COLO829 (cell line): ENCODE data around the gene BCR.

Experiments
- DNase-seq: peaks from one replicate; pipeline ENCODE4 v3.0.0; 2012; ENCODE audit warnings: low spot score

BCR gene

DNA sequence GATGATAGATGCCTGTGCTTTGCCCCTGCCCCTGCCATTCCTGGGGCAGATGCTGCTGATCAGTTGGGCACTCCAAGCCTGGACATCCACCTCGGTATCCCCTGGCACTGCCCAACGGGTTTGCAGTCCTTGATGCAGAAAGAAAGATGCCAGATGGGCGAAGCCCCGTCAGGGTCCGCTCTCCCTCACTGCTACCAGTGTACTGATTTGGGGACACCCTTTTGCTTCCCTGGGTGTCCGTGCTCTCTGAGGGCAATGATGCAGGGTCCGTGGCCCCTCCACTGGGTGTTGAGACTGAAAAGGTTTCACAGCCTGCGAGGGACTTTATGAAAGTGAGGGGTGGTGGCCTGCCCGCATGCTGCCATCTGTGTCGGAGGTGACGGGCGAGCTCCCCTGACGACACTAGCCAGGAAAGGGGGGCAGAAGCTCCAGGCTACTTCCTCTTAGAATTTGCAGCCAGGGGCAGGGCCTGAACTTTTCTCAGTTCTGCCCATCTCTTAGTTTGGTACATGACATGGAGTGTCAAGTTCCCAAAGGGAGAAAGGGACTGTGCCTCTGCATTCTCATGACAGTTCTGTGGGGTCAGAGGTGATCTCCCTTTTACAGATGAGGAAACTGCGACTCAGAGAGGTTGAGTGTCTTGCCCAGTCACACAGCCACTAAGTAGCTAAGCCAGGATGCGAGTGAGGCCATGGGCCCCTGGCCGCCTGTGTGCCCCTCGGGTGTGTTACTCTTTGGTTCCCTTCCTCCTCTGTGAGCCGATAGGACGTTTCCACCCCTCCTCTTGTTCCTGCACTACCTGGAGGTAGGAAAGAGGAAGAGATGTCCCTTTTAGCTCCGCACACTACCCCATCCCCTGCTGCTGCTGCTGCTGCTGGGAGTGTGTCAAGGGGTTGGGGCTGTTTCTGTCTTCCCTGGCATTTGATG, 96.6 kb downstream of the BCR start:
- no peak for DNase-seq

DNA sequence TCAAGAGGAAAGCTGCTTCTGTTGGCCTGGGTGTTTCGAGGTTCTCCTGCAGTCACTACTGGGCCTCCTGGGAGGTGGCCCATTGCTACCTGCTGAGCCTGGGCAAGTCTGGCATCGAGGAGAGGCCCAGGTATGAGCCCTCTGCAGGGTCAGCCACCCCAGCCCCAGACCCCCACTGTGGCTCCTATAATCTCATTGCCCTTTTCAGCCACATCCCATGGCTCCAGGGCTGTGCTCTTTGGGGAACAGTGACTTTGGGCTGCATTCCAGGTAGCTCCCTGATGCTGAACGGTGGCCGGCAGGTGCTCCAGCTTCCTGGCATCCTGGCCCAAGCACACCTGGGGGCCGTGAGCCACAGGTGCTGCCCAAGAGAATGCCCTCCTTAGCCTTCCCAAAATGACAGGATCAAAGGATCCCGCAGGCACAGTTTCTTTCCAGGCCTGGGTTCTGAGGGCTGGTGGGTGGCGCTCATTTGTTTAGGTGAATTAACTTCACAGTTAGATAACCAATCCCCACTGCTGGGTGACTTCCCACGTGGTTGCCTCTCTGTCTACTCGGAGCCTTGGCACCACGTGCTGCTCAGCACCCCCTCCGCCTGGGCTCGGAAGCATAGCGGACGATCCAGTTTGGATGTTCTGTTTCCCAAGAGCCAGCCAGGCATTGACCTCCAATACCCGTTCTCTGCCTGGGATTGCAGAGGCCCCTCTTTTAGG, 97.4 kb downstream of the BCR start:
- no peak for DNase-seq

DNA sequence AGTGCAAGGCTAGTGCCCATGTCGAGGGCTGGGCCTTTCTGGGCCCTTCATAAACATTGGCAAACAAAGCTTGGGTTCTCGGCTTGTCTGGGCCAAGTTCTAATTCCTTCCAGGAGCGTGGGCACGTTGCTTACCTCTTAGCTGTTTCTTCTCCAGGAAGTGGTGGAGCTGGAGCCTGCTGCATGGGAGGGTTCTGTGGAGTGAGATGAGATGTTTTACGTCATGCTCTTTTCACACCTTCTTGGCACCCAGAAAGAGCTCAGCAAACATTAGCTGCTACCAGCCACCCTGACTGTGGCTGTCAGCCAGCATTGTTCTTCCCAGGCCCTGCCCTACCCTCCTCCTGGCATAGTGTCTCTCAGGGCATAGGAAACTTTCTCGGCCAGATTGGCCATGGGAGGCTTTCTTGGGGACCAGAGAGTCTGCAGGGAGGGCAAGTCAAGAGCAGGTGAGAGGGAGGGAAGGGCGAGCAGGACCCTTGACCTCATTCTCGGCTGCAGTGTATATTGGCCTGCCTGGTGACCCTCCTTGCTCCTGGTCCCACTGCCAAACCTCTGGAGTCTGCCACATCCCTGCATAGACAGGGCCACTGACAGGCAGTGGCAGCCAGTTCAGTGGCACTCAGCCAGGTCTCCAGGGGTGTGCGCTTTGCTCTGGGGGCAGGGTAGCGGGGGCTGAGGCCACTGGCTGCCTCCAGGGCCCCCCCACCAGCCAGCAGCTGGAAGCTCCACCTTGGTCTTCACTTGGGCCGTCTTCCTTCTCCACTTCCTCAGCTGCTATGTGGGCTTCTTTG, 98.8 kb downstream of the BCR start:
- DNase-seq, result no peak

DNA sequence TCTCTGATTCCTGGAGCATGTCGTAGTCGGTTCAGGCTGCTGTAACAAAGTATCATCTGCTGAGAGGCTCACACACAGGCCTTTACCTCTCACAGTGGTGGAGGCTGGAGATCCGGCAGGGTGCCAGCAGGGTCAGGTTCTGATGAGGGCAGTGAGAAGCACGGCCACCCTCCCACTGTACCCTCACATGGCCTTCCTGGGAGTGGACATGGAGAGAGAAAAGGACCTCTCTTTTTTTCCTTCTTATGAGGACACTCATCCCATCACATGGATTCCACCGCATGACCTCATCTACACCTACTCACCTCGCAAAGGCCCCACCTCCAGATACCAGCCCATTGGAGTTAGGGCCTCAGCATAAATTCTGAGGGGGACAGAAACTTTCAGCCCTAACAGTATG, 99.5 kb downstream of the BCR start:
- peak; percentile 63 for DNase-seq

DNA sequence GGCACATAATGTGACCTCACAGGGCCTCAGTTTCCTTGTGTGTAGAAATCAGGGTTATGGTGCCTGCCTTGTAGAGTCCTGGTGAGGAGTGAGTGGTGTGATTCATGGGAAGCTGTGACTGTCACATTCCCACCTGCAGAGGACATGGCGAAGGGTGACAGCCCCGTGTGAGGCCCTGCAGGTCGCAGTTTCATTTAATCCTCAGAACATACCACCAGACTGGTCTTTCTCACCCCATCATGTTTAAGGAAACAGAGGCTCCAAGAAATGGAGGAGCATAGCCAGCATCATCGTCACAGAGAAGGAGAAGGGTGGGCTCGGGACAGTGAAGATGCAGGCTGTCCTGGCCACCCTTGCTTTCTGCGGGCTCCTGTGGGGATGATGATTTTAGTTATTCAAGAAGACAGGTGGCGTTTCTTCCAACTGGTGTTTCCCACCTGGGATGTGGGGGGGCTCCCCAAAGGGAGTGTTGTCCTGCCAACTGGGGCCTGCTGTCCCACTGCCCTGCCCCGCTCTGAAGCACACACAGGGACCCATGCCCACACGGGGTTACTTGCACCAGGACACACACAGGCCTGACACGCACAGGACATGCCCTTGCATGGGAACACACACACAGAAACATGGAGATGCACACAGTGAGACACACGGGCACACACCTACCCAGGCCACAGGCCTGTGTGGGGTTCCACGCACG, 100.2 kb downstream of the BCR start:
- DNase-seq, result no peak

DNA sequence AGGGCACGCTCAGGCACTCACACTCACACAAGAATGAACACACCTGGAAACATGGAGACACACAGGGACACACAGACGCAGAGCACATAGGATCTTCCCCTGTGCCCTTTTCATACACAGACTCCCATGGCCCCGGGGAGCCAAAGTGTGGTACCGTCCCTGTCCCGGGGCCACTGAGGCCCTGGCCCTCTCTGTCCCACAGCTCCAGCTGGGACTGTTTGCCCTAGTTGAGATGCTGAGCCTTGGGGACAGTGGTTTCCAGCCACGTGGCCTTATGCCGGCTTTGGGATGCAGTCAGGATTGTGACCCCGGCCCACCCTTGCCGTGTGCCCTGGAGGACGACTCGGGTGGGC, 100.7 kb downstream of the BCR start:
- DNase-seq, result no peak

DNA sequence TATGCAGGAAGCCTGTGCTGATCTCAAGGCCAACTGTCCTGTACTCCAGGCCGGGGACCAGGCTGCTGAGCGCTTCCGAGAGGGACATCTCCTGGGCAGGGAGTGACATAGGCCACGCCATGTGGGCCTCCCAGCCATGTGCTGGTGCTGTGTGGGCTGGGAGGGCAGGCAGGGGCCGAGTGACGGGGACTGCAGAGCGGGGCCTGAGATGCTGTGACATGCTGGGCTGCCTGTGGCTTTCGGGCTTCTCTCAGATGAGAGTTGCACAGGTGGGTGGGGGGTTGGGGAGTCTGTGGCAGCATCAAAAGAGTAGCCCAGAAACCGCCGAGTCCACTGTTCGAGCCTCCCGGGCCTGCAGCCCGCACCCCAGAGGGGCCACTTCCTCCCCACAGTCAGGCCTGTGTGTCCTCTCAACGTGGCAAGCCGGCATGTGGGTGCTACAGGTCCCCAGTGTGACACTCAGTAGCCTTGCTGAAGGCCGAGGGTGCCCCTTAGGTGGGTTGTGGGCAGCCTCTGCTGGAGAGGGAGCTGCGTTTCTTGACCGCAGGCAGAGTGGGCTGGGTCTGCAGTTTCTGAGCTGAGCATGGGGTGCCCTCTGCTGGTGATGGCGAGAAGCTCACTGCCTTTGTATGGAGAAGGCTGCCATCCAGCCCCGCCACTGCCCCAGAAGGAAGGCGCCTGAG, 101.2 kb downstream of the BCR start:
- peak; percentile 86 for DNase-seq

DNA sequence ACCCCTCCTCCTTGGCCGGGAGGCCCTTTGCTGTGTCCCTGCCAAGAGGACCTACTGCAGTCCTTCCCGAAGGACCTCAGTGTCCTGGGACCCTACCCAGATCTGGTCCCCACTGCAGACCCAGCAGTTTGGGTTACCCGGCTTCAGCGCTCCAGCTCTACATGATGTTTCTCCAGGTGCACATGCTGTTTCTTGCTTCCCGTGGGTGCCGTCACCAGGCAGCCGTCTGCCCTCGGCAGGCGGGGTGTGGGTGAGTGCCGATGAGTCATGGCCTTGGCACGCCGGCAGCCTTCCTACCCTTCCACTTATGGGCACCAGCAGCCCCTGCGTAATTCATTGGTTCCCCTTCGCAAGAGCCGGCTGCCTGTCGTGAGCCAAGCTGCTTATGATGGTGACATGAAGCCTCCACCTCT, 101.8 kb downstream of the BCR start:
- peak; percentile 66 for DNase-seq

DNA sequence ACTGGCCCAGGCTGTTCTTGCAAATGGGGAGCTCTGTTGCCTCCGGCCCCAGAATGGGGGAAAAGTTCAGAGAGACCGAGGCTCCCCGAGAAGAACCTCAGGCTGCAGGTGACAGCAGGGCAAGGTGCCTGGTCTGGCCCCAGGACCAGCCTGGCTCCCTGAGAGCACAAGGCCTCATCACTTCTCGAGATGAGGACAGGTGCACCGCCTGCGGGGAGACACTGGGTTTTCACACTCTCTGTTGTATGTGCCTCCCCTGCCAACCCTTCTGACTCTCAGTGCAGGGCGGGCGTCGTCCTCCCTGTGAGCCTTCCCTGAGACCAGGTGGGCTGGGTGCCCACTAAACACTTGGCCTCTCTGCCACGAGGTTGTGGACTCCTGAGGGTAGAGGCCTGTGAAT, 102.2 kb downstream of the BCR start:
- no peak for DNase-seq

DNA sequence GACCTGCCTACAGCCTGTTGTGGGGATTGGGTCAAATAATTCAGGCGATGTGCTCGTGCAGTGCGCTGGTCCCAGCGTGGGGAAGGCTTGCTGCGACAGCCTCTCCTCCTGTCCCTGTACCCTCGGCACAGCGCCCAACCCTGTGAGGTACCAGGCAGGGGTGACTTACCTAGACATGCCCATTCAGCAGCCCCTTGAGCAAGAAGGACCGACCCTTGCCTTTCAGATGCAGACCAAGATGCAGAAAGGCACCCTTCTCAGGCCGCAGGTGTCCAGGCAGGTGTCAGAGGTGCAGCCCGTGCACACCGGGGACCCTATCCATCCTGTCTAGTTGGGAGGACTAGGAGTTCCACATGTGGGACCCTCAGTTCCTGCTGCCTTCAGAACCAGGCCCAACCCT, 102.7 kb downstream of the BCR start:
- DNase-seq, result no peak

DNA sequence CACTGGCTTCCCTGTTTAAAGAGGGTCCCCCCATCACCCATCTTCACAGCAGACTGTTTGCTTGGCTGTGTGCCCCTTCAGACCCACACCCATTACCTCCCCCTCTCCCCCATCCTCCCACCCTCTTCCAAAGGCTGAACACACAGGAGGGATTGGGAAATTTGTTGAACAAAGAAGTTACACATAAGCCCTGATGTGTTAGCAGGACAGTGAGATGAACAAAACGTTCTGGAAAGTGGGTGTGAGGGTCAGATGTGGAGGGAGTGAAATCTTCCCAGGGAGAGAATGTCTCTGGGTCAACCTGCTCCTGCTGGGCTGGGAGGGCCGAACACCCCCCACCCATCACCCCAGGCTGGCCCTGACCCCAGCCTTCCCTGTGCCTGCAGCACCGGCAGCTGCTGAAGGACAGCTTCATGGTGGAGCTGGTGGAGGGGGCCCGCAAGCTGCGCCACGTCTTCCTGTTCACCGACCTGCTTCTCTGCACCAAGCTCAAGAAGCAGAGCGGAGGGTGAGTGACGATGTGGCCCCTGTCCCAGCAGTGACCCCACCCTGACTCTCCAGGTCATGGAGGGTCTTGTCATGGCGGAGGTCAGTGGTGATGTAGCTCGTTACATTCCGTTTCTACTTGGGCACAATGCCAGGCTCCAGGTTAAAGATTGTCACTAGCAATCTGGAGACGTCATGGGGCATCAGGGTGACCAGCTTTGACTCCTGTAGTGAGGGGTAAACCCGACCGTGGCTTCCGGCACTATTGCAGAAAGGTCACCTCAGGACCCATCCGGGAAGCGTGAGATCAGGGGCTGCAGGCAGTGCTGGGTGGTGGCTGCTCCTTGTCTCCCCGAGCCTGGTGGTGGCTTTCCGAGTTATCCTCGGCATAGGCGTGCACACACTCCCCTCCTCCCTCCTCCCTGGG, 103.5 kb downstream of the BCR start:
- peak; percentile 85 for DNase-seq

DNA sequence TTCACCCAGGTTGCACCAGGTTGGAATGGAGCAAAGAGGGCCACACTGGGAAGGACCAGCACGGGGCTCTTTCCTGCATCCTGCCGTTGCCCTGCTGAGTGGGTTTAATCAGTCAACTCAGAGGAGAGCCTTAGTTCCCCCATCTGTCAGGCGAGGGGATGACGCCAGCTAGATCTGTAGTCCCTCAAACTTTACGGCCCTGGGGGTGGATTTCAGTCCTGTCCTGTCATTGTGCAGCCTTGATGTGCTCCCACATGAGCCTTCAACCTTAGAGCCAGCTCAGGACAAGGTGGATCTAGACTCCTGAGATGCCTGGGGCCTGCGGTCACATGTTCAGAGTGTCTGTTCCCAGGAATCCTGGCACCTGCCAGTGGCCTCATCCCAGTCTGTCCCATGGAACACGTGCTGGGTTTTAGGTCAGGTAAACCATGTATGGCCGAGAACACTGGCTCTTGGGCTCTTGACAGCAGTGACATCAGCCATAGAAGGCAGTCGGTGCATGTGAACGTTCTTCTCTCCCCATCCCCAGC, 104.3 kb downstream of the BCR start:
- no peak for DNase-seq

DNA sequence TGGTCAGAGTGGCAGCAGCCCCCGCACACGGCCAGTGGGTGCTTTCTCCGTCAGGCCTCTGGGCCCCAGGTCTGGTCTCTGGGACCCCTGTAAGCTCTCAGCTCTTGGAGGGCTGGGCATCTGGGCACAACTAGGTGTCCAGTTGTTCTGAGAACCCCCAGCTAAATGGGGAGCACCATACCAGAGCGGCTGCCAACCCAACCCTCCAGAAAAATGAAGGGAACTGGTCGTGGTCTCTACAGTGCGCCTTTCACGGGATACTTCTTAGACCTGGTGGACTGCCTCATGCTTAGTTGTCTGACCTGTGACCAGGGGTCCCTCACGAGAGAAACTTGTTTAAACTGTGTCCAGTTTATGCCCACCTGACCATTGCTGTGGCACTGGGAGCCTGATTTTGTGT, 104.9 kb downstream of the BCR start:
- no peak for DNase-seq

DNA sequence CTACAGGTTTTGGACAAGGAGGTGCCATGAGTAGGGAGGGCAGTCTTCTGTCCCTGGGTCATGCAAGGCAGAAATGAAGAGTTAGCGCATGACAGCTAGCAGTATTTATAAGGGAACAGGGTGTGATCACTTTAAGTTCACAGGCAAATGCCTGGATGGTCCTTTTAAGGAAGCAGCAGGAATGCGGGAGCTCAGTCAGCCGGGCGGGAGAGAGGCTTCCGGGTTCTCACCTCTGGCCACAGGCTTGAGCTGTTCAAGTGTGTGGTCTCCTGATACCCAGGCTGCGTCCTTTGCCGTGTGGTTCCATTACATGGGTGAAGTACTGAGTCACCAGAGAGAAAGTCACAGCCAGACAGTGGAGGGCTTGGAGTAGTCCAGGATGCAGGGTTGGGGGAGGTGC, 105.4 kb downstream of the BCR start:
- DNase-seq, result no peak

DNA sequence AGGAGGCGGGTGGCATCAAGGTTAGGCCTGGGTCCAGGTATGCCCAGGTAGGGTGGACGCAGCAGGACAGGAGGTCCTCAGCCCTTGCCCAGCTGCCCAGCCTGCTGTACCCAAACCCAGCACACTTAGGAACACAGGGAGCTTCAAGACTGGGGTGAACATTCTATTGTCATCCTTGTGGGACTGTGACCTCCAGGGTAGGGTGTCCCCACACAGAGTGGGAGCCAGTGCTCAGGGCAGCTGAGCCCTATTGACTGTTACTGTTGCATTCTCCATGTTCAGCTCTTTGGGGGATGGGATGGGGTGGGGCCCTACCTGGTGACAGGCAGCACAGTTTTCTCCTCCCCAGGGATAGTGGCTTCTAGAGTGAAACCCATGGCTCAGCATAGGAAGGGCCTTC, 106.0 kb downstream of the BCR start:
- DNase-seq, result no peak

DNA sequence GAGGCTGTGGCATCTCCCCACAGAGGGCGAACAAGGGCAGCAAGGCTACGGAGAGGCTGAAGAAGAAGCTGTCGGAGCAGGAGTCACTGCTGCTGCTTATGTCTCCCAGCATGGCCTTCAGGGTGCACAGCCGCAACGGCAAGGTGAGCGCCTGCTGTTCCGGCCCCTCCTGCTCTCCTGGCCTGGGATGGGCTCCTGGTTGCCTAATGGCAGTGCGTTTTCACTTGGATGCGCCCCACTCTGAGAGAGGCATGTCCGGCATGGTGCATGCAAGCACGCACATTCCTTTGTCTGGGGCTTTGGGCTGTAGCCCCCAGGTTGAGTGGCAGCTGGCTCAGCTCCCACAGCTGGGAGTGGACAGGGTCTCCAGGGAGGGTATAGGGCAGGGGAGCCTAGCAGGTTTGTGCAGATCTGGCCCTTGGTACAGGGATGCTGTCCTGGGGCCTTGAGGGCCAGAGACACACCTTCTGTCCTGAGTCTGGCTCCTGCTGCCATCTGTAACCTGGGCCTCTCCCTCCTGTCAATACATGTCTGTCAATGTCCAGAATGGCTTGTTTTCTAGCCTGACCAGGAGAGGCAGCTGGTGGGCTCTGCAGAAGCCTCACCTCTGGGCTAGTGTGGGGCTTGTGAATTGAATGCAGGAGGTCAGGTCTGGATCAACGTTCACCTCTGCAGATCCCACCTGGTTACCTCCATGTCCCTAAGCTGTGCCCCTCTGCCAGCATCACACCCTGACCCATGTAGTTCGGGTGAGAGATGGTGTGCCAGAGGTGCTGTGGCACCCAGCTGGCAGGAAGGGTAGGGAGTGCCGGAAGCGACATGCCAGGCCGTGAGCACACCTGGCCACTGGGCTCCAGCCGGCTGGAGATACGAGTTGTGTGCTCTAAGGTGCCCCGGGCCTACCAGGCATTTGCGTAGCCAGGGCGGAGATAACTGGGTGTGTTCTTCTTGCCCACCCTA, 107.1 kb downstream of the BCR start:
- no peak for DNase-seq

DNA sequence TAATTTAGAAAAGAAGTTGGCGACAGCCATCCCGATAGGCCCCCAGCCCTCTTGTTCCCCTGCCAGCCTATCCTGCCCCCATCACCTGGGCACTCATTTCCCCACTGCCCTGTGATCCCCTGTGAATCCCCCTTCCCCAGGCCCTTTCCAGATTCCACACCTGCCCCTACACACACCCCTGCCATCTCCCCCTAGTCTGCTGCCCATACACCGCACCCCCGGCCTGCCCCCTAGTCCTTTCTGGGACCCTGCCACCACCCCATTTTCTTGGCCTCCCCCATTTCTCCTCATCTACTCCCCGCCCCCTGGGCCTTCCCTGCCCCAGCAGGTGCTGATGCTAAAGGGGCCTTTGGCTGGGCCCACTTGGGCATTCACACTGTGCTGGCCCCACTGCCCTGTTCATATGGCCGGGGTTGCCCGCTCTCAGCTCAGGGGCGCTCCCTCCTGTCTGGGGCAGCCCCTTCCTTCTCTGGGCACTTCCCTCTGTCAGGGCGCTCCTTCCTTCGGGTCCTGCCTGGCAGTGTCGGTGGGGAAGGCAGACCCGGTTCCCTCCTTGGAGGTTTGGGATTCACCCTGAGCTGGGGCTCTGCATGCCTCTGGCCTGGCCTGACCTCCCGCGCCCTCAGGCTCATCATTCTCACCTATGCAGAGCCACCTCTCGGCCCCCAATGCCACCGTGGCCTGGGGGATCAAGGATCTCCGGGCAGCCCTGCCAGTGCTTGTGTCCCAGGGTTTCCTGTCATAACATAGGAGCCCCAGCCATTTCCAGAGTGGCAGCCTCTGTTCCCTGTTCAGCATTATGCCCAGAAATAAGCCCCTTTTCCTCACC, 108.2 kb downstream of the BCR start:
- no peak for DNase-seq

DNA sequence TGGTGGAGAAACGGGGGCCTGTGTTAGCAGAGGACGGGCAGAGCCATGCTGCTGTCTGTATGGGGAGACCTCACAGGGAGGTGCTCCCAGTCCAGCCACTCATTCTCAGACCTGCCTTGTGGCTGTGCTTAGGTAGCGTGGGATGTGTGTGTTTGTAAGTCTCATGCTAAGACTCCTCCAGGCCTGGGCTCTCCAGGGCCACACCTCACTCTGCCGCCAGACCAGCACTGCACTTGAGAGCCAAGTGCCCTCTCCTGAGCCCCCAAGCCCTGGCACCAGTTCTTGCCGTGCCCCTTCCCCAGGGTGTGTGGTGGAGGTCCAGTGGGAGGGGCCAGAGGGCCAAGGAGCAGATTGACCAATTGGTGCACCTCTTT, 108.8 kb downstream of the BCR start:
- DNase-seq, result no peak
